EL (cell line): ENCODE results near the gene FBXO17.
A peak's percentile ranks its signal among the peaks of the same experiment; 100 is the strongest.
"Not testable (repeated sequence)": the region's sequence is repeated elsewhere in the genome, so short reads cannot be mapped to it uniquely, and the experiment has no call there.

ENCODE experiments used
- DNase-seq: peaks from one replicate; pipeline ENCODE4 v3.0.0-alpha.2; 2016

FBXO17 gene

DNA sequence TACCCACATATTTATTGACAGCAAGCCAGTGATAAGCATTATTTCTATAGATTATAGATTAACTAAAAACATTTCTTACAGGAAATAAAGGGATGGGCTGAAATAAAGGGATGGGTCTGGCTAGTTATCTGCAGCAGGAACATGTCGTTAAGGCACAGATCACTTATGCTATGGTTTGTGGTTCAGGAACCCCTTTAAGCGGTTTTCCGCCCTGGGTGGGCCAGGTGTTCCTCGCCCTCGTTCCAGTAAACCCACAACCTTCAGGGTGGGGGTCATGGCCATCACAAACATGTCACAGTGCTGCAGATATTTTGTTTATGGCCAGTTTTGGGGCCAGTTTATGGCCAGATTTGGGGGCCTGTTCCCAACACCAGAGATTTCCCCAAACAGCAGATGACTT is 34.1 kb downstream of the FBXO17 start:
- not testable (repeated sequence) for DNase-seq

- no peak for DNase-seq
Measured at GRCh38 chr19:38939957-38940356, 35.6 kb downstream of the FBXO17 start.

GRCh38 chr19:38933544-38933943 is 42.0 kb downstream of the FBXO17 start:
- no peak for DNase-seq

- peak; percentile 43 for DNase-seq
Measured at GRCh38 chr19:38932425-38933179, 42.9 kb downstream of the FBXO17 start.

- DNase-seq: no peak
Measured at GRCh38 chr19:38931521-38931793, 44.1 kb downstream of the FBXO17 start.

DNA sequence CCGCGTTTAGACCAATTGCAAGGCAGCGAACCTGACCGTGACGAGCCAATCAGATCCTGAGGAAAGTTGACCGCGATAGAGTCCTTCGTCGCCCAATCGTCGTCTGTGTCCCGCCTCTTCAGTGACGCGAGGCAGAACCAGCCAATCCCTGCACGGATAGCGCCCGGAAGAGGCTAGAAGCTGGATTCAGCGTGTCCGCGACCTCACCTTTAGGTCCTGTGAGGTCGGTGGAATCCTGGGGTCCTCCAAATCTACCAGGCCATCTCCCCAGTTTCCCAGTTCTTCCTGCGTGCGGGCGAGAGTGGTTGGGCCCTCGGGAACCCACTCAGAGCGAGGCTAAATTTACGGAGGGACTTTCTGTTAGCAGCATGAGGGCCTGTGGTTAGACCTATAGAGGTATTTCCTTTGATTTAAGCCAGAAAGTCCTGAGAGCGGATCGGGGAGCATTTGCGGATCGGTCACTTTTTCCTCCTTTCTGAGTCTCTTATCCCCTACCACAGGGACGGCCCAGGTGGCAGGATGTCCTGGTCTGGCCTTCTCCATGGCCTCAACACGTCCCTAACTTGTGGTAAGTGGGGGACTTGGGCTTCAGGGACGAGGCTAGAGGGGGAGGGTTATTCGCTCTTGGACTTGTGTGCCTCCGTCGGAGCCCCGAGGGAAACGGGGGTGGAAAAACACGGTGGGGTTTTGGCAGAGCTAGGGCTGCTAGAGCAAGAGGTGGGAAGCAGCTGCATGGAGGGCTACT is 44.6 kb downstream of the FBXO17 start, which contains the start of gene MRPS12:
Gene MRPS12 (plus strand): TSS at position 169 of the 745 bp plus-strand sequence. CDS start 351 bp downstream, at position 520.
- DNase-seq: peak; percentile 99

DNA sequence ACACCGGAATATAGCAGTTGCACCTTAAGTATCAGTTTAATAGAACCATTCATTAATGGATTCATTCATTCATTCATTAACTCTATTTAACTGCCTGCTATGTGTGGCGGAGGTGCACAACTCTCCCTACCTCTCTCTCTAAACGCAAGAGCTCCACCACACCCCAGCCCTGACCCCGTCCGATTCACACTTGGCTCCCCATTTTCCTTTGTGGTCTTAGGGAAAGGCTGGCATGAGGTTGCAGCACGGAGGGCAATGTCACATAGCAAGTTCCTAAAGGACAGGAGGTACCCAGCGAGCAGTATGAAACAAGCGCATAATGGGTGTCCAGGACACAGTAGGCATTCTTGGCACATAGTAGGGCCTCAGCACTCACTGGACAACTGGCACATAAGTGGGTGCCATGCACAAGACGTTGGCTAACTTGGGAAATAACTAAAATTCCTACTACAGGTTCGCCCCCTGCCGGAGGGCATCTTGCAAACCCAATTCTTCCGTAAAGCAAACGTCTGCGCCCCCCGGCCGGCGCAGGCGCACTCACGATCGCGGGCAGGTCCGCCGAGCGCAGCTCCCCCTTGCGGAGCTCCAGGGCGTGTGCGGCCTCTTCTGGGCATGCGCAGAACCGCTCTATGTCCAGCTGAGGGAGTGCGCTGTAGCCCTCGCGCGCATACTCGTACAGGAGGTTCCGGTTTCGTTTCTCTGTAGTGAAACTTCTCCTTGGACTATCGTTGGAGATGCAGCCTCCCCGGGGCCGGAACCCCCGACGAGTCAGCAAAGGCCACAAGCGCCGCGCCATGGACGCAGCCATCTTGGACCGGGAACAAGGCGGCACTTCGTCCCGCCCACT is 45.4 kb downstream of the FBXO17 start, which contains the start of gene SARS2:
Gene SARS2 (minus strand): TSS at position 835 of the 847 bp plus-strand sequence. CDS start 27 bp downstream, at position 808.
- DNase-seq: peak; percentile 94

DNA sequence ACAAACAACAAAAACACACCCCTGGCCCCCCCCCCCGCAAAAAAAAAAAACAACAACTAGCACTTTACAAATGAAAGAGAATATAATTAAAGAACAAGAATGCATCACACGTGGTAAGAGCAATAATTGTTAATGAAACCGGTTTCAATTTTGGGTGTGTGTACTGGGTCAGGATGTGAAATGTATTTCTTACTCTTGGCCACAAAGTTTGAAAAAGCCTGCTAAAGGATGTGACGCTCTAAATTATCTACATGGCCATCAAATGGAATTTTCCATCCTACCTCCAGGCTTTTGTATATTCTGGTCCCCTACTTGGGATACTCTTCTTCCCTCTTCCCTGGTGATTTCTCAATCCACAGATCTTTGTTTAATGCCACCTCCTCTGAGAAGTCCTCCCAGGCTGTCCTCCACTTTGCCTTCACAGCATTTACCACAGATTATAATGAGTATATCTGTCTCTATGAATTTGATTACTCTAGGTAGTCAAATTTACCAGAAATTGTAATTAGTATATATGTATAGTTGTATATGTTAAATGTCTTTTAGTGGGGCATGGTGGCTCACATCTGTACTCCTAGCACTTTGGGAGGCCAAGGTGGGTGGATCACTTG is 47.0 kb downstream of the FBXO17 start:
- DNase-seq: no peak

- no peak for DNase-seq
Measured at GRCh38 chr19:38924388-38924787, 51.2 kb downstream of the FBXO17 start.

- no peak for DNase-seq
Measured at GRCh38 chr19:38922482-38922881, 53.1 kb downstream of the FBXO17 start.

DNA sequence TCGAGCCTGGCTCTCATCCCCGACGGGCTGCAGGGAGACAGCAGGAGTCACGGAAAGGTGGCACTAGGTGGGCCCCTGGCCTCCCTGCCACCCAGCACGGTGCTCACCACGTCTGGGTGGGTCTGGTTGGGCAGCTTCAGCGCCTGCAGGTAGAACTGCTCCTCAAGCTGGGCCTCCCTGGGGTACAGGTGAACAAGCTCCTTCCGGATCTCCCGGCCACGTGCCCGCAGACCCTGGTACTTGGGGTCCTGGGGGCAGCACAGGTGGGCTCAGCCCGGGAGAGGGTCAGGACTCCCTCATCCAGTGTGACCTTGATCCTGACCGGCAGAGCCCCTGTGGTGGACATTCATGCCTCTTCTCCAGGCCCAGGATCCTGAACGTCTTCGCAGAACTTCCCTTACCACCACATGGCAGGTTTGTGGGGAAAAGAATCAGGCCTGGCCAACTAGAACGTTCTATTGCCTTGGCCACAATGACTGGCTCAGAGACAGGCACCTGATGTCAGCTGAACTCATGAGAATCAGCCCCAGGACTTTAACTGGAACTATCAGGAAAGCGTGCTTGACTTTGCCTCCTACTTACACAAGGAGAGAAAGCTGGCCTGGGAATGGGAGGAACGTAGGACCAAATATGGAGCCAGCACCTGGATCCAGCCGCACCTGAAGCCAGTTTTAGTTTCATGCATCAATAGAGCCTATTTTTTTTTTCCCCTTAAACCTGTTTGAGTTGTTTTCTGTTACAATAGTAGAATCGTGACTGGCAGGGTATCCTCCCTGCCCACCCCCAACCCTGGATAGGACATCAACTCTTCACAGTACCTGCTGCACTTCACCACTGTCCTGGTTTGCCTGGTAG is 53.9 kb downstream of the FBXO17 start:
- no peak for DNase-seq

GRCh38 chr19:38920602-38921419 is 54.7 kb downstream of the FBXO17 start:
- no peak for DNase-seq

DNA sequence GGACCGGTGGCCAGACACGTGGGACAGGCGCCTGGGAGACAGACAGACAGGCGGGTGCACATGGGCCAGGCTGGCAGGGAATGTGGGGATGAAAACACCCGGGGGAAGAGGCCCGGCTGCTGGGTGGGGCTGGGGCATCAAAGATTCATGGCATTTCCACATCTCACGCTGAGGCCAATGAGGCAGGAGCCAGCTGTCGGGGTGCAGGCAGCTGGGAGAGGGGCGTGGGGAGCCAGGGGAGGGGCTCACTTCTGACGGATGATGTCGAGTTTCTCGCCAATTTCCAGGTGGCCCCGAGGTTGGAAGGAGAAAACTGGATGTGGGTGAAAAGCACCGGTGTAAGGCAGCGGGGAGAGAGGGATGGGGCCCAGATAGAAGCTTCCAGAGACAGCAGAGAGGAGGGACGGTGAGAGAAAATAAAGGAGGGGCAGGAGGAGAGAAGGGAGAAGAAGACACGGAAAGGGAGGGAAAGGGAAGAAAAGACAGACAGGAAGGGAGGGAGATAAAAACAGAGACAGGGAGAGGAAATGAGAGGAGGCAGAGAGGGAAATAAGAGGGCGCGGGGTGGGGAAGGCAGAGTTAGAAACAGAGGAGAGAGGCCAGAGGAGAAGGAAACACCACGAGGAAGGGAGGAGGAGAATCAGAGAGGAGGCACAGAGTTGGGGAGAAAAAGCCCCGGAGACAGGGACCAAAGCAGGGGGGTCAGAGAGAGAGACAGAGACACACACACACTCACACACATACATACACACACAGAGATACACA is 55.5 kb downstream of the FBXO17 start:
- DNase-seq: no peak

GRCh38 chr19:38918526-38918925 is 57.0 kb downstream of the FBXO17 start:
- DNase-seq: no peak

DNA sequence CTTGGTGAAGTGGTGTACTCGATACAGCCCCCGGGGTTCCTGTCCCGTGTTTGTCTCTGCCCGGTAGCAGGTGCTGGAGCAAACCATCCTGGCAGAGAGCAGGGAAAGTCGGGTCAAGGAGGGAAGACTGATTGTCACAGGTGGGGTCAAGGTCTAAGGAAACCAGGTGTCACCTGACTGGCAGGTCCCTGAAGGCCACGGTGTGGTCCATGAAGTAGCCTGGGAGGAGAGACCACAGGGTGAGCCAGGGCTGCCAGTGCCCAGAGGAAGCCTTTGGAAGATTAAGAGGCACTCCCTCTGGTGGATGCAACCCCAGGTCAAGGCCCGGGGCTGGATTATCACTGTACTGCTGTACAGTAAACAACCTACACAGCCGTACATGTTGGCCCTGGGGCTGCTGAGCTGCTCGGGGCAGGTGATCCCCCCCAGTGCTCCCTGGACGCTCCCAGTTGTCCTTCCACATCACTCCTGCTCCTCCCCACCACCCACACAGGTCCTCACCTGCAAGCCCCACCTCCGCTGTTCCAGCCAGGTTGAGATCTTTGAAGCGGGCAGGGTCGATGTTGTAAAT is 57.5 kb downstream of the FBXO17 start:
- no peak for DNase-seq

DNA sequence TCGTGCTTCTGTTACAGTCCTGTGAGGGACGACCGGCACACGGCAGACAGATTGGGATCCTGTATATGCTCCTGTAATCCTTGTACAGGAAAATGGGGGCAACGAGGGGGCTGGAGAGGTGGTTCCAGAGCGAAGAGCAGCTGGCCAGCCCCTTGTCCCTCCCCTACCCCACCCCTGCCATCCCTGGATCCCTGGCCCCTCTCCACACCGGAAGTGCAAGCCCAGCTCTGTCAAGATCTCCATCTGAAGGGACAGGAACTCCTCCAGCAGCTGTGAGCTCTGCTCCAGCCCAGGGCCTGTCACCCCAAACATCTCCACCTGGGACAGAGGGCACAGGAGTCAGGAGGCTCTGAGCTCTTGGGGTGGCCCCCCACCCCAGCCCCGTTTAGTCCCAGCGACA is 58.0 kb downstream of the FBXO17 start:
- DNase-seq: no peak

GRCh38 chr19:38915329-38916321 is 59.9 kb downstream of the FBXO17 start:
- DNase-seq: no peak

DNA sequence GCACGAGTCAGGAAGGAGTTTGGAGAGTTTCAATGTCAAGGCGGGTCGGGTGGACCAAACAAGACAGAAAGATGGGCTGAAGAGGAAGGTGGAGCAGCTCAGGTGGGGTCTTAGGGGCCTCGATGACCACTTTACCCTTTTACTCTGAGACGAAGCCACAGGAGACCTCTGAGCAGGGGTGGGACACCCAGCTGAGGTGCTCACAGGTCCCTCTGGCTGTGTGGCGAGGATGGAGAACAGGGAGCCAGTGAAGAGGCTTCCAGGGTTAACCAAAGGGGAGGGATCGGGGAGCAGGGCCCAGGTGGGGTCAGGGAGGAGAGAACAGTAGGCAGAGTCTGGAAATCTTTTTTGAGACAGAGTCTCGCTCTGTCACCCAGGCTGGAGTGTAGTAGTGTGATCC is 61.6 kb downstream of the FBXO17 start:
- DNase-seq: no peak
